ENCODE data around the gene OAT.

The OAT gene

GRCh38 chr10:124351481-124352220, 67.1 kb downstream of the OAT start:
- no peaks in the 10 kb centered on the region for H3K27me3 ChIP-seq (replicated peaks in 2 of 5; ENCODE audit: control insufficient read depth in 4 of 5, insufficient read depth in 5 of 5, low read length in 4 of 5)
- no peaks in the 10 kb centered on the region for H3K36me3 ChIP-seq (ENCODE audit: control insufficient read depth in 4 of 4, insufficient read depth in 4 of 4, low read length in 3 of 4)
- 66% methylated on average over 8 of the region's 10 CpGs for WGBS (ENCODE audit: insufficient coverage)
- ChIA-PET POLR2A (no interaction called here), CTCF (interaction anchor here (1.7 kb wide), 1 partner anchor 30 kb away, joined by 3 read pairs; no protein-coding TSS in a partner anchor)
- H3K27ac ChIP-seq (ENCODE audit: insufficient read depth in 1 of 2, low read depth in 1 of 2, low read length in 2 of 2, poor library complexity in 1 of 2, severe bottlenecking in 2 of 2) = no peak overlapping the region
- peaks cover 2 to 8% (median 7%) of the 10 kb centered on the region in 4 experiments for H3K4me1 ChIP-seq (ENCODE audit: control extremely low read depth in 1 of 4, control insufficient read depth in 4 of 4, insufficient read depth in 4 of 4, low read length in 3 of 4)
- no peaks in the 10 kb centered on the region for H3K9me3 ChIP-seq (ENCODE audit: control extremely low read depth in 1 of 5, control insufficient read depth in 4 of 5, insufficient read depth in 2 of 5, low read depth in 1 of 5, low read length in 4 of 5)
- H3K4me3 ChIP-seq (ENCODE audit: control insufficient read depth in 1 of 7, extremely low read depth in 1 of 7, insufficient read depth in 4 of 7, low read depth in 2 of 7, low read length in 6 of 7) = no peak overlapping the region
- DNase-seq = no peak

GRCh38 chr10:124350806-124351205, 67.9 kb downstream of the OAT start:
- H3K9me3 ChIP-seq (ENCODE audit: control extremely low read depth in 1 of 5, control insufficient read depth in 4 of 5, insufficient read depth in 2 of 5, low read depth in 1 of 5, low read length in 4 of 5) = no peaks in the 10 kb centered on the region
- DNase-seq = no peak
- H3K4me1 ChIP-seq (ENCODE audit: control extremely low read depth in 1 of 4, control insufficient read depth in 4 of 4, insufficient read depth in 4 of 4, low read length in 3 of 4) = peaks cover 2 to 8% (median 7%) of the 10 kb centered on the region in 4 experiments
- no peaks in the 10 kb centered on the region for H3K27me3 ChIP-seq (replicated peaks in 2 of 5; ENCODE audit: control insufficient read depth in 4 of 5, insufficient read depth in 5 of 5, low read length in 4 of 5)
- ChIA-PET POLR2A (no interaction called here), CTCF (interaction anchor here (1.7 kb wide), 1 partner anchor 31 kb away, joined by 3 read pairs; no protein-coding TSS in a partner anchor)
- 88% methylated on average over 4 of the region's 8 CpGs for WGBS (ENCODE audit: insufficient coverage)
- no peaks in the 10 kb centered on the region for H3K36me3 ChIP-seq (ENCODE audit: control insufficient read depth in 4 of 4, insufficient read depth in 4 of 4, low read length in 3 of 4)
- H3K27ac ChIP-seq (ENCODE audit: insufficient read depth in 1 of 2, low read depth in 1 of 2, low read length in 2 of 2, poor library complexity in 1 of 2, severe bottlenecking in 2 of 2) = no peak overlapping the region
- no peak overlapping the region for H3K4me3 ChIP-seq (ENCODE audit: control insufficient read depth in 1 of 7, extremely low read depth in 1 of 7, insufficient read depth in 4 of 7, low read depth in 2 of 7, low read length in 6 of 7)

- WGBS (ENCODE audit: insufficient coverage) = 100% methylated on average over 4 of the region's 5 CpGs
- ChIA-PET POLR2A (no interaction called here), CTCF (no interaction called here)
- no peaks in the 10 kb centered on the region for H3K9me3 ChIP-seq (ENCODE audit: control extremely low read depth in 1 of 5, control insufficient read depth in 4 of 5, insufficient read depth in 2 of 5, low read depth in 1 of 5, low read length in 4 of 5)
- no peak overlapping the region for H3K27ac ChIP-seq (ENCODE audit: insufficient read depth in 1 of 2, low read depth in 1 of 2, low read length in 2 of 2, poor library complexity in 1 of 2, severe bottlenecking in 2 of 2)
- H3K36me3 ChIP-seq (ENCODE audit: control insufficient read depth in 4 of 4, insufficient read depth in 4 of 4, low read length in 3 of 4) = no peaks in the 10 kb centered on the region
- peaks cover 2 to 7% (median 6%) of the 10 kb centered on the region in 4 experiments for H3K4me1 ChIP-seq (ENCODE audit: control extremely low read depth in 1 of 4, control insufficient read depth in 4 of 4, insufficient read depth in 4 of 4, low read length in 3 of 4)
- no peaks in the 10 kb centered on the region for H3K27me3 ChIP-seq (replicated peaks in 2 of 5; ENCODE audit: control insufficient read depth in 4 of 5, insufficient read depth in 5 of 5, low read length in 4 of 5)
- DNase-seq = no peak
- H3K4me3 ChIP-seq (ENCODE audit: control insufficient read depth in 1 of 7, extremely low read depth in 1 of 7, insufficient read depth in 4 of 7, low read depth in 2 of 7, low read length in 6 of 7) = no peak overlapping the region
These were observed 68.8 kb downstream of the OAT start for GRCh38 chr10:124349996-124350280.

GRCh38 chr10:124349231-124349995, 69.3 kb downstream of the OAT start:
- WGBS (ENCODE audit: insufficient coverage) = 87% methylated on average over 12 of the region's 16 CpGs
- POLR2A ChIA-PET = no interaction called here

GRCh38 chr10:124348801-124349200, 69.9 kb downstream of the OAT start:
- Histone ChIP-seq H3K9me3 (ENCODE audit: control extremely low read depth in 1 of 5, control insufficient read depth in 4 of 5, insufficient read depth in 2 of 5, low read depth in 1 of 5, low read length in 4 of 5) (no peaks in the 10 kb centered on the region), H3K4me3 (ENCODE audit: control insufficient read depth in 1 of 7, extremely low read depth in 1 of 7, insufficient read depth in 4 of 7, low read depth in 2 of 7, low read length in 6 of 7) (no peak overlapping the region), H3K4me1 (ENCODE audit: control extremely low read depth in 1 of 4, control insufficient read depth in 4 of 4, insufficient read depth in 4 of 4, low read length in 3 of 4) (no peaks in the 10 kb centered on the region), H3K36me3 (ENCODE audit: control insufficient read depth in 4 of 4, insufficient read depth in 4 of 4, low read length in 3 of 4) (no peaks in the 10 kb centered on the region), H3K27ac (ENCODE audit: insufficient read depth in 1 of 2, low read depth in 1 of 2, low read length in 2 of 2, poor library complexity in 1 of 2, severe bottlenecking in 2 of 2) (no peak overlapping the region), H3K27me3 (replicated peaks in 2 of 5; ENCODE audit: control insufficient read depth in 4 of 5, insufficient read depth in 5 of 5, low read length in 4 of 5) (no peaks in the 10 kb centered on the region)
- CTCF ChIA-PET = no interaction called here
- 88% methylated on average over 7 of the region's 8 CpGs for WGBS (ENCODE audit: insufficient coverage)
- POLR2A ChIA-PET = no interaction called here
- DNase-seq = no peak

More at GRCh38 chr10:124349231-124349995, 69.3 kb downstream of the OAT start:
- Histone ChIP-seq H3K4me1 (ENCODE audit: control extremely low read depth in 1 of 4, control insufficient read depth in 4 of 4, insufficient read depth in 4 of 4, low read length in 3 of 4) (peaks cover under 1 to 2% (median 2%) of the 10 kb centered on the region in 4 experiments), H3K27me3 (replicated peaks in 2 of 5; ENCODE audit: control insufficient read depth in 4 of 5, insufficient read depth in 5 of 5, low read length in 4 of 5) (no peaks in the 10 kb centered on the region), H3K4me3 (ENCODE audit: control insufficient read depth in 1 of 7, extremely low read depth in 1 of 7, insufficient read depth in 4 of 7, low read depth in 2 of 7, low read length in 6 of 7) (no peak overlapping the region), H3K36me3 (ENCODE audit: control insufficient read depth in 4 of 4, insufficient read depth in 4 of 4, low read length in 3 of 4) (no peaks in the 10 kb centered on the region), H3K27ac (ENCODE audit: insufficient read depth in 1 of 2, low read depth in 1 of 2, low read length in 2 of 2, poor library complexity in 1 of 2, severe bottlenecking in 2 of 2) (no peak overlapping the region), H3K9me3 (ENCODE audit: control extremely low read depth in 1 of 5, control insufficient read depth in 4 of 5, insufficient read depth in 2 of 5, low read depth in 1 of 5, low read length in 4 of 5) (no peaks in the 10 kb centered on the region)
- CTCF ChIA-PET = no interaction called here
- DNase-seq = no peak

- POLR2A ChIA-PET = no interaction called here
- CTCF ChIA-PET = no interaction called here
- H3K36me3 ChIP-seq (ENCODE audit: control insufficient read depth in 4 of 4, insufficient read depth in 4 of 4, low read length in 3 of 4) = no peaks in the 10 kb centered on the region
- WGBS (ENCODE audit: insufficient coverage) = 93% methylated on average over 12 of the region's 13 CpGs
- H3K4me1 ChIP-seq (ENCODE audit: control extremely low read depth in 1 of 4, control insufficient read depth in 4 of 4, insufficient read depth in 4 of 4, low read length in 3 of 4) = no peaks in the 10 kb centered on the region
- H3K27me3 ChIP-seq (replicated peaks in 2 of 5; ENCODE audit: control insufficient read depth in 4 of 5, insufficient read depth in 5 of 5, low read length in 4 of 5) = no peaks in the 10 kb centered on the region
- H3K4me3 ChIP-seq (ENCODE audit: control insufficient read depth in 1 of 7, extremely low read depth in 1 of 7, insufficient read depth in 4 of 7, low read depth in 2 of 7, low read length in 6 of 7) = no peak overlapping the region
- H3K27ac ChIP-seq (ENCODE audit: insufficient read depth in 1 of 2, low read depth in 1 of 2, low read length in 2 of 2, poor library complexity in 1 of 2, severe bottlenecking in 2 of 2) = no peak overlapping the region
- H3K9me3 ChIP-seq (ENCODE audit: control extremely low read depth in 1 of 5, control insufficient read depth in 4 of 5, insufficient read depth in 2 of 5, low read depth in 1 of 5, low read length in 4 of 5) = no peaks in the 10 kb centered on the region
- DNase-seq = no peak
These were observed 70.8 kb downstream of the OAT start for GRCh38 chr10:124347956-124348355.

Data from common myeloid progenitor, CD34-positive (primary cell).